PC-3 (cell line): ENCODE data around the gene KDM4B. TPM values are rescaled to one million over a fixed set of nuclear protein-coding genes. Genes with fewer than 3 reads are reported as not detected.

ENCODE experiments used
- ATAC-seq: fragments of 200-7000 bp; cut with Tn5 transposase; 2 replicates; pipeline ENCODE4 v1.9.1; 2020; ENCODE audit warnings: mild to moderate bottlenecking, moderate library complexity
- BruUV-seq: library from RNA; stranded (reverse); fragments of 400-500 nt; replicated peaks from 2 replicates; lab custom pipeline; 2021; lab: Mats Ljungman, UMichigan
- CTCF ChIA-PET: fragments of 300-600 bp; sonication (Branson Sonifier 250); formaldehyde crosslinking; loops from one replicate; lab custom pipeline; 2022; ENCODE audit warnings: antibody characterized with exemption; lab: Charles Lee
- POLR2A ChIA-PET: fragments of 300-600 bp; sonication (Branson Sonifier 250); formaldehyde crosslinking; loops from one replicate; lab custom pipeline; 2022; ENCODE audit warnings: antibody characterized with exemption; ENCODE audit not compliant: unreplicated experiment; lab: Charles Lee
- DNase-seq: peaks from one replicate; pipeline ENCODE4 v3.0.0-alpha.2; 2015
- H2AFZ ChIP-seq: fragments of 300-600 bp; sonication (generic); 2 replicates; pipeline ENCODE4 v1.6.0; 2016; ENCODE audit warnings: antibody characterized with exemption, low read length
- H3F3A ChIP-seq: fragments of 300-600 bp; sonication (generic); one replicate; pipeline ENCODE4 v1.6.0; 2017; ENCODE audit warnings: antibody characterized with exemption, low read length, control low read depth, mild to moderate bottlenecking; ENCODE audit not compliant: unreplicated experiment
- H3K27ac ChIP-seq: fragments of 300-600 bp; sonication (generic); 2 replicates; pipeline ENCODE4 v1.5.1; 2016; ENCODE audit warnings: mild to moderate bottlenecking, low read length
- H3K27me3 ChIP-seq: fragments of 300-600 bp; sonication (generic); 2 replicates; pipeline ENCODE4 v1.6.1; 2016; ENCODE audit warnings: low read length, mixed read lengths
- H3K36me3 ChIP-seq: fragments of 300-600 bp; sonication (generic); 2 replicates; pipeline ENCODE4 v1.6.1; 2016; ENCODE audit warnings: low read depth, mixed run types, low read length, mixed read lengths
- H3K4me1 ChIP-seq: fragments of 300-600 bp; sonication (generic); 2 replicates; pipeline ENCODE4 v1.5.1; 2016; ENCODE audit warnings: low read length; ENCODE audit not compliant: insufficient read depth
- H3K4me2 ChIP-seq: fragments of 300-600 bp; sonication (generic); 2 replicates; pipeline ENCODE4 v1.6.0; 2016; ENCODE audit warnings: low read length
- H3K4me3 ChIP-seq: fragments of 300-600 bp; sonication (generic); 2 replicates; pipeline ENCODE4 v1.5.1; 2016; ENCODE audit warnings: mild to moderate bottlenecking, low read length, mixed read lengths
- H3K79me2 ChIP-seq: fragments of 300-600 bp; sonication (generic); 2 replicates; pipeline ENCODE4 v1.6.1; 2017; ENCODE audit warnings: low read length, mixed read lengths
- H3K9ac ChIP-seq: fragments of 300-600 bp; sonication (generic); 2 replicates; pipeline ENCODE4 v1.6.0; 2016; ENCODE audit warnings: mild to moderate bottlenecking, low read length
- H3K9me2 ChIP-seq: fragments of 300-600 bp; sonication (generic); replicated peaks from 2 replicates; pipeline ENCODE4 v1.6.1; 2016; ENCODE audit warnings: mixed run types, low read length, mixed read lengths
- H3K9me3 ChIP-seq: fragments of 300-600 bp; sonication (generic); 2 replicates; pipeline ENCODE4 v1.6.1; 2016; ENCODE audit warnings: low read length, mixed read lengths
- H4K20me1 ChIP-seq: fragments of 300-600 bp; sonication (generic); 2 replicates; pipeline ENCODE4 v1.6.1; 2016; ENCODE audit warnings: low read length, mixed read lengths
- EZH2 ChIP-seq: fragments of 300-600 bp; sonication (generic); IDR thresholded peaks from one replicate; pipeline ENCODE4 v1.6.1; 2017; ENCODE audit warnings: antibody characterized with exemption, mild to moderate bottlenecking, low read length; ENCODE audit not compliant: unreplicated experiment
- EZH2phosphoT487 ChIP-seq: fragments of 300-600 bp; sonication (generic); IDR thresholded peaks from 2 replicates; pipeline ENCODE4 v1.6.1; 2018; ENCODE audit warnings: mild to moderate bottlenecking, antibody characterized with exemption, low read length, borderline replicate concordance
- intact Hi-C: fragments of 100-400 bp; cut with micrococcal nuclease; formaldehyde crosslinking; loops from 2 replicates; pipeline ENCODE4 v1.9.0; 2023
- total RNA-seq: library from RNA; depleted of rRNA; stranded (reverse); fragments of >200 nt; gene quantifications from 2 replicates; pipeline ENCODE4 v1.2.3, GENCODE V29; 2014
- TF ChIP-seq, protein P1 (sequence below): fragments of 300-600 bp; sonication (generic); conservative IDR thresholded peaks from 2 replicates; pipeline ENCODE4 v1.5.1; 2017; ENCODE audit warnings: antibody characterized with exemption, low read depth, mild to moderate bottlenecking, low read length

Gene KDM4B
- total RNA-seq, 1 experiment from 2014 or later: 19.8 TPM

DNA sequence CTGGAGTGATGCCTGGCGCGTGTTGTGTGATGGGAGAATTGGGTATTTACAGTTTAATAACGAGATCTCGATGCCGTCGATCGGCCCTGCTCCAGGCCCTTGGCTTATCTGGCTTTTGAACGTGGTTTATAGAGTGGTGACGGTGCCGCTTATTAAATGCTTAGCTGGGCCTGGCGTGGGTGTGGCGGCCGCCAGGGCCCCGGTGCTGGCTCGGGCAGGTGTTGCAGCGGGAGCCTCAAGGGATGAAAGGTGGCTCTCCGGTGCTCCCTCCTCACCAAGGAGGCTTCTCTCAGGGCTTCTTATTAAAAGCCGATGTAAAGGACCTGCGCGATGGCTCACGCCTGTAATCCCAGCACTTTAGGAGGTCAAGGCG, 173.8 kb downstream of the KDM4B start:
- Histone ChIP-seq H3K9me3 (no peaks in the 10 kb centered on the region), H3K4me1 (no peaks in the 10 kb centered on the region), H3K36me3 (peaks cover 12% of the 10 kb centered on the region; the same call in 1 of the 2 replicates), H2AFZ (no peak overlapping the region), H3K9ac (no peak overlapping the region), H3K27me3 (no peaks in the 10 kb centered on the region), H3K79me2 (no peaks in the 10 kb centered on the region), H4K20me1 (no peaks in the 10 kb centered on the region), H3F3A (no peaks in the 10 kb centered on the region), H3K27ac (no peak overlapping the region), H3K4me2 (no peak overlapping the region), H3K9me2 (no peaks in the 10 kb centered on the region), H3K4me3 (no peak overlapping the region)
- POLR2A ChIA-PET: no interaction called here
- no peak for DNase-seq
- no TSS peak for BruUV-seq
- ATAC-seq: no peak
- intact Hi-C loops: no loop called here
- TF ChIP-seq EZH2phosphoT487: no peak
- TF ChIP-seq, protein P1, sequence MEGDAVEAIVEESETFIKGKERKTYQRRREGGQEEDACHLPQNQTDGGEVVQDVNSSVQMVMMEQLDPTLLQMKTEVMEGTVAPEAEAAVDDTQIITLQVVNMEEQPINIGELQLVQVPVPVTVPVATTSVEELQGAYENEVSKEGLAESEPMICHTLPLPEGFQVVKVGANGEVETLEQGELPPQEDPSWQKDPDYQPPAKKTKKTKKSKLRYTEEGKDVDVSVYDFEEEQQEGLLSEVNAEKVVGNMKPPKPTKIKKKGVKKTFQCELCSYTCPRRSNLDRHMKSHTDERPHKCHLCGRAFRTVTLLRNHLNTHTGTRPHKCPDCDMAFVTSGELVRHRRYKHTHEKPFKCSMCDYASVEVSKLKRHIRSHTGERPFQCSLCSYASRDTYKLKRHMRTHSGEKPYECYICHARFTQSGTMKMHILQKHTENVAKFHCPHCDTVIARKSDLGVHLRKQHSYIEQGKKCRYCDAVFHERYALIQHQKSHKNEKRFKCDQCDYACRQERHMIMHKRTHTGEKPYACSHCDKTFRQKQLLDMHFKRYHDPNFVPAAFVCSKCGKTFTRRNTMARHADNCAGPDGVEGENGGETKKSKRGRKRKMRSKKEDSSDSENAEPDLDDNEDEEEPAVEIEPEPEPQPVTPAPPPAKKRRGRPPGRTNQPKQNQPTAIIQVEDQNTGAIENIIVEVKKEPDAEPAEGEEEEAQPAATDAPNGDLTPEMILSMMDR: no peak
- no peak for TF ChIP-seq EZH2
- CTCF ChIA-PET: no interaction called here

DNA sequence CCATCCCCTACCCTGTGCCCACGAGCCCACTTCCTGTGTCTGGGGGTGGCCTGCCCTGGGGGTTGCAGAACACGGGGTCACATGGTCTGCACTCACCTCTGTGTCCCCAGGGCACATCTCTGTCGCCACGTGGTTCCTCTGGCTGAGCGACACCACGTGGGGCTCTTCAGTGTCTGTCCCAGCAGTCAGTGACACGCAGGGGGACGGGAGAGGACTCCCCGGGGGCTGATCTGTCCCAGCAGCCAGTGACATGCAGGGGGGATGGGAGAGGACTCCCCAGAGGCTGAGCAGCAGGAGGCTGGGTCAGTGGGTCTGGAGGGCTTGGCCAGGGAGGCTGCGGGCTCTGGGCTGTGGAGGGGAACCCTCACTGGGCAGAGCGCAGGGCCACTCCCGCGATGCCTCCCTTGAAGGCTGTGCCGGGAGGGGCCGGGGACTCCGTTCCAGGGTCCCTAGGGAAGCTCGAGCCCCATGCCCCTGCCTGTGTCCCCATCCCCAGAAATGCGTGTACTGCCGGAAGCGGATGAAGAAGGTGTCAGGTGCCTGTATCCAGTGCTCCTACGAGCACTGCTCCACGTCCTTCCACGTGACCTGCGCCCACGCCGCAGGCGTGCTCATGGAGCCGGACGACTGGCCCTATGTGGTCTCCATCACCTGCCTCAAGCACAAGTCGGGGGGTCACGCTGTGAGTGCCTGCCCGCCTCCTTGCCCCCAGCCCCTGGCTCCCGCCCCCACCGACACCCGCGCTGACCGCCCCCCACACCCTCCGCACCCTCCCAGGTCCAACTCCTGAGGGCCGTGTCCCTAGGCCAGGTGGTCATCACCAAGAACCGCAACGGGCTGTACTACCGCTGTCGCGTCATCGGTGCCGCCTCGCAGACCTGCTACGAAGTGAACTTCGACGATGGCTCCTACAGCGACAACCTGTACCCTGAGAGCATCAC, 174.8 kb downstream of the KDM4B start:
- H3K27ac ChIP-seq: no peak overlapping the region
- no peaks in the 10 kb centered on the region for H3K79me2 ChIP-seq
- no TSS peak for BruUV-seq
- H4K20me1 ChIP-seq: no peaks in the 10 kb centered on the region
- TF ChIP-seq EZH2phosphoT487: no peak
- TF ChIP-seq, protein P1: no peak
- TF ChIP-seq EZH2: no peak
- no peak overlapping the region for H3K4me3 ChIP-seq
- ATAC-seq (no peak), DNase-seq (no peak)
- POLR2A ChIA-PET: no interaction called here
- intact Hi-C loops: no loop called here
- no peaks in the 10 kb centered on the region for H3F3A ChIP-seq
- H3K9me2 ChIP-seq: no peaks in the 10 kb centered on the region
- no peaks in the 10 kb centered on the region for H3K9me3 ChIP-seq
- H3K36me3 ChIP-seq: 0 out of 2 replicates have a peak, but pooled peaks cover 3% of the 10 kb centered on the region
- H3K27me3 ChIP-seq: no peaks in the 10 kb centered on the region
- CTCF ChIA-PET: interaction anchor here (0.6 kb wide), 1 partner anchor 48 kb away, joined by 5 read pairs; no protein-coding TSS in a partner anchor
- no peaks in the 10 kb centered on the region for H3K4me1 ChIP-seq
- H2AFZ ChIP-seq: no peak overlapping the region
- H3K4me2 ChIP-seq: no peak overlapping the region
- H3K9ac ChIP-seq: no peak overlapping the region
